Hematopoietic multipotent progenitor cell treated with erythropoietin and hydrocortisone succinate and interleukin-3 and kit ligand, for 17 days (in vitro differentiated cells): ENCODE measurements around the gene DTD2.
"Not testable (repeated sequence)": the region's sequence is repeated elsewhere in the genome, so short reads cannot be mapped to it uniquely, and the experiment has no call there.

Experiments used
- DNase-seq: peaks from one replicate; pipeline ENCODE4 v3.0.0-alpha.2; 2015; ENCODE audit warnings: low spot score

Gene DTD2

GRCh38 chr14:31441273-31442111 lies 15.8 kb downstream of the DTD2 start:
- DNase-seq, result no peak

GRCh38 chr14:31440280-31440679 lies 17.0 kb downstream of the DTD2 start:
- no peak for DNase-seq

GRCh38 chr14:31439561-31439960 lies 17.7 kb downstream of the DTD2 start:
- no peak for DNase-seq

- DNase-seq, result not testable (repeated sequence)
These were observed 20.1 kb downstream of the DTD2 start for GRCh38 chr14:31437045-31437691.

- DNase-seq, result no peak
These were observed 22.0 kb downstream of the DTD2 start for GRCh38 chr14:31435276-31435675.

GRCh38 chr14:31430634-31431264 lies 26.6 kb downstream of the DTD2 start:
- DNase-seq, result no peak

DNA sequence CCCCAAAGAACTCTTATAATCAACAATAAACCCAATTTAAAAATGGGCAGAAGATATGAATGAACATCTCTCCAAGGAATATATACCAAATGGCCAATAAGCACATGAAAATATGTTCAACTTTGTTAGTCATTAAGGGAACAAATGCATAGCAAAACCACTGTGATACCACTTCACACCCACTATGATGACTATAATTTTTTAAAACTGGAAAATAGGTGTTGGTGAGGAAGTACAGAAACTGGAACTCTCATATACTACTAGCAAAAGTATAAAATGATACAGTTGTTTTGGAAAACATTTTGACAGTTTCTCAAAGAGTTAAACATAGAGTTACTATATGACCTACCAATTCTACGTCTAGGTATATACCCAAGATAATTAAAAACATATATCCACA lies 27.5 kb downstream of the DTD2 start:
- DNase-seq, result no peak

DNA sequence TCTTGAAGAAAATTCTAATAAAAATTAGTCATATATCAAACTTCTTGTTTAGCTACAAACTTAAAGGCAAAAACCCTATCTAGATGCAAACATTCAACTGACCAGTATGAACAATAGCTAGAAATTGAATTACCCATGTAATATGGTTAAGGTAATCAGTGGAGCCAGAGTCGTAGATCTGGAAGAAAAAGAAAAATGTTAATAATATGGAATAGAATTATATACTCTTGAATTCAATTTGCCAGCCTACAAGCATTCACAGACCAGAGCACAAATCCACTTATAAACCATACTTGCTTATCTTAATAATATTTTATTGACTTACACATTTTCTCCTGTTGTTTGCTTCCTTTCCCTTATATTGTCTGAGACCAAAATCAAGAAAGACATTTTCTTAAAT lies 29.3 kb downstream of the DTD2 start:
- DNase-seq, result no peak

DNA sequence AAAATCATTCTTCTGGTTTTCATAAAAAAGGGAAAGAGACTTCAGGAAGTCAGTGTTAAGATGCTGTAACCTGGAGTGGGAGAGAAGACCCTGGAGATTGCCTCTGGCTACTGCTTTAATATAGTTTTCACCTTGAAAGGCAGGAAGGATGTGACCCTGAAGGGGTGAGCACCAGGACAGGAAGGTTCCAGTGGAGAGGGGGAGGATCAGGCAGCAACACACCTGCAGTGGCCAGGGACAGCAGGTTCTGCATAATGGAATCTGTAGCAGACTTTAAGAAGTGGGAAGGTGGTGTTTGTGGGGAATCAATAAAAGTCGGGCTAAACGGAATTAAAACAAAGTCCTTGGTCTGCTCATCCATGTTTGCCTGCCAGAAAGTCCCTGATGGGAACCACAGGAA lies 30.6 kb downstream of the DTD2 start:
- DNase-seq, result no peak

- DNase-seq, result no peak
These were observed 31.4 kb downstream of the DTD2 start for GRCh38 chr14:31425905-31426304.

DNA sequence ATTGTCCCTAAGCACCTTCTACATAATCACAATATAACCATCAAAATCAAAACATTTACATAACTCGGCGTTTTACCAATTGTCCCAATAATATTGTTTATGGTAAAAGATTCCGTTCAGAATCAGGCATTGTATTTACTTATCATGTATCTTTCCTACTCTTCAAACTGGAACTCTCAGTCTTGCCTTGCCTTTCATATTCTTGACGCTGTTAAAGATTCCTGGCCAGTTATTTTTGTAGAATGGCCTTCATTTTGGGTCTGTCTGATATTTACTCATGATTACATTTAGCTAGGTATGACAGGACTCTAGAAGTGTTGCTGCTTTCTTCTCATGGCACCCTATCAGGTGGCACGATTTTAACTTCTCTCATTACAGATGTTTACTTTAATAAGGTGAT lies 36.1 kb downstream of the DTD2 start:
- no peak for DNase-seq

DNA sequence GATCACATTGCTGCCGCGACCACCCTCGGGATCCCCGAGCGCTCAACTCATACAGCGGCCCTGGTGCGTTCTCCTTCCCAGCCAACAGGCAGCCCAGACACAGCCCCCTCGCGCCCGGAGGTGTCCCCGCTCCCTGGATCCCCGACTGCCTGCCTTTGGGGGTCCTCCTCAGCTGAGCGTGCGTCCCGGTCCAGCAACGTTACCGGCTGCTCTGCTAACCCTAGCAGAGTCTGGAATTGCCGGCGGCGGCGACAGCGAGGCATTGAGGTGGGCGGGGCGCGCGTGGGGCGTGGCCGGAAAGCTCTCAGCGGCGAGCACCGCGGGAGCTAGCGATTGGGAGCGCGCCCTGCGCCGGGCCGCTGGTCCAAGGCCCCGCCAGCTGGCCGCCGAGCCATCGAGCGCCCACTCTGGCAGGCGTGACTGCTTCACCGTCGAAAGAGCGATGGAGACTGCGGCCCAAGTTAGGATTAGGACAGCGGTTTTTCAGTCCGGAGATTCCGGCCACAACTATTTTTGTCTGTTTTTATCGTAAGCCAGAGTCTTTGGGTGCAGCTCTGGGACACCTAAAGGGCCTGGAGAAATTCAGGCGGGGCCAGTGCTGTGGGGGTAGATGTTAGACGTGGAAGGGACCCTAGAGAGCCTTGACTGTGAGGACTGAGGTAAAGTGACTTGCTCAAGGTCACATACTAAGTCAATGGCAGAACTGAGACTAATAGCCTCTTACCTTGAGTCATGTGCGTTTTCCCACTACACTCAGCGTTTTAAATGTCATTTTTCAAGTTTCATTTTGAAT lies 36.8 kb downstream of the DTD2 start, which contains the start of gene HEATR5A:
Gene HEATR5A, minus strand, starts transcription at position 232 of the 793 bp plus-strand sequence. CDS start 17,575 bp downstream, outside the sequence.
- DNase-seq, result peak; percentile 91

DNA sequence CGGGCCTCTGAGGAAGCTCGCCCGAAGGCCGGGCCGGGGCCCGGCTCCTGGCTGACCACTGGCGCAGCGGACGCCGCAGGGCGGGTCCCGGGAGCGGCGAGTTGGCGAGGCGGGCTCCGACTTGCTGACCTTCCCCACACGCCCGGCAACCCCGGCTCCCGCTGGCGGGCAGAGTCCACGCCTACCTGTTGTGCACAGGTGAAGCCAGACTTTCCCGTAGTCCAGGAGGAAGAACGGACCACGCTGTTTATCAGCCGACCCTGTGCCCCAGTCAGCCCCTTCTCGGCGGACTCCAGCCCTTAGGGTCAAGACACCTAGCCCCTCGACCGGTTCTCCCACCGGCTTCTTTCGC lies 37.4 kb downstream of the DTD2 start:
- DNase-seq, result peak; percentile 37

- DNase-seq, result no peak
These were observed 37.9 kb downstream of the DTD2 start for GRCh38 chr14:31419179-31419966.

DNA sequence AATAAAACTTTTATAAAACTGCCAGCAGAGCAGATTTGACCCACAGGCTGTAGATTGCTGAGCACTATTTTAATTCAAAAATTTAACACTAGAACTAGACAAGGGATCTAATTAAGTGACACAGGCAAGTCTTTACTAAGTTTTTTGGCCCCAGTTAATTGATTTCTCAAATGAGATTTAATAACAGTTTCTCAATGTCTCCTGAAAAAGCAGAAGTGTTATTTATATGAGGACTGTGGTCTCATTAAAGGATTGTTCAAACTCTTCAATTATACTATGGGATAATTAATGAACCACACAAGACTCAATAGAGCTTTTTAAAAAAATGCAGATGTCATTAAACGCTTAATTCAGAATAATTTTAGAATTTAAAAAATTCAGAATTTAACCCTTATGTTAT lies 38.9 kb downstream of the DTD2 start:
- no peak for DNase-seq

GRCh38 chr14:31414190-31414833 lies 43.0 kb downstream of the DTD2 start:
- DNase-seq, result no peak

- no peak for DNase-seq
These were observed 46.0 kb downstream of the DTD2 start for GRCh38 chr14:31411218-31411727.

- DNase-seq, result no peak
These were observed 47.2 kb downstream of the DTD2 start for GRCh38 chr14:31410048-31410650.

DNA sequence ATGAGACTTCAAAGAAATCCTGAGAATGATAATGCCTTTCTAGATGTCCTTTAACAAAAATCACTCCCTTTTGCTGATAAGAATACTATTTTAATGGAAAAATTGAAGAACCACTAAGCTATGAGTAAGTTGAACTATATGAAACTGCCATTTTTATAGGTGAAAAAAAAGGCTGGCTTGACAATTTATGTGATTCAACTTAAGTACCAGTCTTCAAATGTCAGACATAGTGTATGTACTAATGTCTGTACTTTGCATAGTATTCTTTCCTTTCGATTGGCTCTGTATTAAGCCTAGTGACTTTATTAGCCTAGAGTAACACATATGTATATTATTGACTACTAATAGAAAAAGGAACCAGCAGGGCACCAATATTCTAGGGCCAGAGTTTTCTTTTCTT lies 48.9 kb downstream of the DTD2 start:
- no peak for DNase-seq

DNA sequence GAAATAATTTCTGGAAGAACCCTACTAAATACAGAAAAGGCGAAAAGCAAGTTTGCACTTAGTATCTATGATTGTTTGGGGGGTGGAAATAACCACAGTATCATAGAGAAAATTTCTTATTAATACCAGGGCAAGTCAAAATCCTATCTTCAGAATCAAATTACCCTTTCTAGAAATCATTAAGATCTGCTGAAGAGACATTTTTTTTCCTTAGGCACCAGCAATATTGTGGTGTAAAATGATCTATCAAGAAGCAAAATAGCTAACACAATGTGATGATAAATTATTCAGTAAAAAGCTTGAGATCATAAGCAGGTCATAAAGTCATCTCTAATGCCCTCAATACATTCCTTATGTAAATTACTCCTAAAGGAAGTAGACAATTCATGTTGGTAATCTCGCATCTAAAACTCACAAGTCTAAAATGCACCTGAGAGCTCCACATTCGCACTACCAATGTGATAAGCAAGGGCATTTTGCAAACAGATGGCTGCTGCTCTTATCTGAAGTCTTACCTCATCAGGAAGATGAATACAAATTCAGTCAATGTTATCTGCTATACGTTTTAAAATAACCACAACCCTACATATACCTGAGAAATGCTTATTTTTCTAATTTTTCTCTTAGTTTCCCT lies 51.6 kb downstream of the DTD2 start:
- no peak for DNase-seq
